ENCODE results near the gene ADAMTS1.

ADAMTS1 gene

GRCh38 chr21:26815197-26815596 lies 30.0 kb downstream of the ADAMTS1 start:
- no peak overlapping the region for H3K4me3 ChIP-seq (ENCODE audit: low read depth, low read length)
- no peak for TF ChIP-seq CTCF (IDR thresholded peaks at IDR 0.05; ENCODE audit: borderline replicate concordance, insufficient read depth, low read depth, low read length)

GRCh38 chr21:26814386-26814785 lies 30.8 kb downstream of the ADAMTS1 start:
- TF ChIP-seq CTCF (IDR thresholded peaks at IDR 0.05; ENCODE audit: borderline replicate concordance, insufficient read depth, low read depth, low read length): no peak

GRCh38 chr21:26813426-26813998 lies 31.7 kb downstream of the ADAMTS1 start:
- no peak overlapping the region for H3K4me3 ChIP-seq (ENCODE audit: low read depth, low read length)
- TF ChIP-seq CTCF (IDR thresholded peaks at IDR 0.05; ENCODE audit: borderline replicate concordance, insufficient read depth, low read depth, low read length): no peak

More at GRCh38 chr21:26814386-26814785, 30.8 kb downstream of the ADAMTS1 start:
- H3K4me3 ChIP-seq (ENCODE audit: low read depth, low read length): no peak overlapping the region

GRCh38 chr21:26812173-26812572 lies 33.0 kb downstream of the ADAMTS1 start:
- no peak overlapping the region for H3K4me3 ChIP-seq (ENCODE audit: low read depth, low read length)
- no peak for TF ChIP-seq CTCF (IDR thresholded peaks at IDR 0.05; ENCODE audit: borderline replicate concordance, insufficient read depth, low read depth, low read length)

GRCh38 chr21:26811482-26811881 lies 33.7 kb downstream of the ADAMTS1 start:
- no peak overlapping the region for H3K4me3 ChIP-seq (ENCODE audit: low read depth, low read length)
- no peak for TF ChIP-seq CTCF (IDR thresholded peaks at IDR 0.05; ENCODE audit: borderline replicate concordance, insufficient read depth, low read depth, low read length)

GRCh38 chr21:26810676-26811415 lies 34.4 kb downstream of the ADAMTS1 start:
- H3K4me3 ChIP-seq (ENCODE audit: low read depth, low read length): no peak overlapping the region
- TF ChIP-seq CTCF (IDR thresholded peaks at IDR 0.05; ENCODE audit: borderline replicate concordance, insufficient read depth, low read depth, low read length): no peak

- H3K4me3 ChIP-seq (ENCODE audit: low read depth, low read length): no peak overlapping the region
- TF ChIP-seq CTCF (IDR thresholded peaks at IDR 0.05; ENCODE audit: borderline replicate concordance, insufficient read depth, low read depth, low read length): no peak
These were observed 34.9 kb downstream of the ADAMTS1 start for GRCh38 chr21:26810266-26810665.

Data from GM12875 (cell line).